ENCODE data around the gene CERS6.

Gene CERS6

DNA sequence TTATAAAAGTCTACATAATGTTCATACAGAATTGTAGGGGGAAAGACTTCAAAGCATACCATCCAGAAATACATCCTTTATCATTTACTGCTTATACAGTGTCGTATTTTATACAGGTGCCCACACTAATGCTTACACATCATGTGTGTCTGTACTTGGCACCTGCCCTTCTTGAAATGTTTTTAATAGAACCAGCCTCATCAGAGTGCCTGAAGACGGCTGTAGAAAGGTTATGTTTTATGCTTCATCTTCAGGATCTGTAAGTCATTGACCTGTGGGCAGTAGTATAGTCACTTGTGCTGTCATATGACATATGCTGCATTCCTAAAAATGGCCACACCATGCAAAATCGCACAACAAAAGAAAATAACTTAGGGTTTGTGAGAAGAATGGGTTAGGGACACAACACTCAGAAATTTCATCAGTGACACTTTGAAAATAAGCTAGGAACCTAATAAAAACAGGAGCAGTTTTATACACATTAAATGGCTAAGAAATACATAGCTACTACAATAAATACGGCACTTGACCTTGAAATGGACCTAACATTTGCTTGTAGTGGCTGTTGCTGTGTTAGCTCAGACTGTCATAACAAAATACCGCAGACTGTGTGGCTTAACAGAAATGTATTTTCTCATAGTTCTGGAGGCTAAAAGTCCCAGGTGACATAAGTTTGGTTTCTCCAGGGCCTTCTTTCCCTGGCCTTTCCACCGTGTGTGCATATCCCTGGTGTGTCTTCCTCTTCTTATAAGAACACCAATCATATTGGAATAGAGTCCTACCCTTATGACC, 112.6 kb downstream of the CERS6 start:
- no peak for DNase-seq (ENCODE audit: low read depth in 2 of 2)

DNA sequence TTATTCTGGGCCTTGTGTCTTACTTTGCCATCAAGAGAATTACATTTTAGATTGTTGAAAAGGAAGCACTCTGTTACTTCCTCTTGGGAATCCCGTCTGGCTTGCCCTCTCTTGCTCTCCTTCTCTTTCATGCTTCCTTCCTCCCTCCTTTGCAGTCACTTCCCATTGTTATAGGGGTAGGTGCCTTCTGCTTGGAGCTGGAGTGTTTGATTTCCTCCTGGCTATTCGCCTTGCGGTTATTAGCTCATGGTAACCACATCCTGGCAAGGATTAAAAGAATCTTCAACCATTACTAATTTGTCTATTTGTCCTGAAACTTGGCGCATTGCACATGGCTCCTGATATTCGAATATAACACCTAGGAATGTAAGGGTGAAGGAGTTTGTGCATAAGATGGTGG, 115.0 kb downstream of the CERS6 start:
- DNase-seq (ENCODE audit: low read depth in 2 of 2) = no peak

DNA sequence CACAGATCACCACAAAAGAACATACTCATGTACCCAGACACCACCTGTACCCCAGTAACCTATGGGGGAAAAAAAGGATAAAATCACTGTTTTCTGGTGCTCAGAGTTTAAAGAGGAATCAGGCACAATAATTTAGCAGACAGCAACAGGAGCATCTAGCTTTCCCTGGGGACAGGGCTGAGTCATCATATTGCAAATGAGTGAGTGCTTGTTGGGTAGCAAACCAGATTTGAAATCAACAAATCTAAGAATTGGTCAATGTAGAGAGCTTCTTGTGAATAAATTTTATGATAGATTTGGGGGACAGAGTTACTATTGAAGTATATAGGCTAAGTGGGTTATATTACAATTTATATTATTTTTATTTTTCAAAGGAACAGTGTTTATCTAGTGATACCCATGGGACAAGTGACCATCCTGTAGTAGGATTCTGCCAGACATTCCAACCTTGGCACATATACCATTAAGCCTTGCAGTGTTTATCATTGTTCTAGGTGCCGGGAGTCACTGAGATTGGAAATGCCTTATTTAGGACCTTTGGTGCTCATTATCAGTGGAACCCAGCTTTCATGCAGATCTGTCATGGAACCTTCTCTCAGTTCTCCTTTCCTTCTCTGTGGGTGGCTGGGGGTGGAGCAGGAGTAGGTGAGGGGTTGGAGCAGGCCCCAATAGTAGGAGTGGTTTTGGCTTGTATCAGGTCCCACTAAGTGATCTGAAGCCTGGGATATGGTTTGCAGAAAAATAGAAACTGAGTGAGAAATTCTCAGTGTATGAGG, 117.2 kb downstream of the CERS6 start:
- no peak for DNase-seq (ENCODE audit: low read depth in 2 of 2)

DNA sequence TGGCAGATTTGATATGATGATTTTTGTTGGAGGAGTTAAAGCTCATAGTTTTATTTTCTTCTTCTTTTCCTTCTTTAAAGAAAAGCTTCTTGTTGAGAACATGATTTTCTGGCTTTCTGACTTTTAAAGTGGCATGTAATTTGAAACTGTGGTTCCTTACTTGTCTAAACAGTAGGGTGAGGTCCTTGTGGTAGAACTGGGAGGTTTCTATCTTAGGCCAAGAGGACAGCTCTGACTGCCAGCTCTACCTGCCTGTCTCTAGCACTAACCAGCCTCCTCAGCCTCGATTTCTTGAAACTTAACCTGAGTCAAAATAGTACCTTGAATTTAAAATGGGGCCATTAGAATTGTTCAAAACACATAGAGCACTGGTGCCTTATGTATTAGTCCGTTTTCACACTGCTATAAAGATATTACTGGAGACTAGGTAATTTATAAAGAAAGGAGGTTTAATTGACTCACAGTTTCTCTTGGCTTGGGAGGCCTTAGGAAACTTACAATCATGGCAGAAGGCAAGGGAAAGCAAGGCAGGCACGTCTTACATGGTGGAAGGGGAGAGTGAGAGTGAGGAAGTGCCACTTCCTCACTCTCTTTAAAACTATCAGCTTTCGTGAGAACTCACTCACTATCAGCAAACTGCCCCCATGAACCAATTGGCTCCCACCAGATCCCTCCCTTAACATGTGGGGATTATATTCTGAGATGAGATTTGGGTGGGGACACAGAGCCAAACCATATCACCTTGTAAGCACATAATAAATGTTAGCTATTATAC, 119.0 kb downstream of the CERS6 start:
- DNase-seq (ENCODE audit: low read depth in 2 of 2) = no peak

DNA sequence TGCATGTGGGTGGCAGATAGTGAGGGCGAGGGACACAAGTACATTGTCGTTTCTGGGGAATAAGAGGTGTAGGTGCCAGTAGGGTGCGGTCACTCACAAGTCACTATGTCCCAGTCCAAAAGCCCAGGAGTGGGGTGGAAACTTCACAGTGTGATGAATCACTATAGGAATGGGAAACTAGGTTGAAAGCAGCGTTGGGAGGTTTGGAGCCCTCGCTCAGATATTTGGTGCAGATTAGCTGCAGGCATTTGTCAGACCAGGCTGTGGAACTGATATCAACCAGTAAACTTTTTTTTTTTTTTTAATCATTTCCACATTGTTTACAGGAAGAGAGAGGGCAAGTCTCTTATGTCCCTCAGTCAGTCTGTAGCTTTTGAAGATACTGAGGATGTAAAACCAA, 121.8 kb downstream of the CERS6 start:
- DNase-seq (ENCODE audit: low read depth in 2 of 2) = no peak

DNA sequence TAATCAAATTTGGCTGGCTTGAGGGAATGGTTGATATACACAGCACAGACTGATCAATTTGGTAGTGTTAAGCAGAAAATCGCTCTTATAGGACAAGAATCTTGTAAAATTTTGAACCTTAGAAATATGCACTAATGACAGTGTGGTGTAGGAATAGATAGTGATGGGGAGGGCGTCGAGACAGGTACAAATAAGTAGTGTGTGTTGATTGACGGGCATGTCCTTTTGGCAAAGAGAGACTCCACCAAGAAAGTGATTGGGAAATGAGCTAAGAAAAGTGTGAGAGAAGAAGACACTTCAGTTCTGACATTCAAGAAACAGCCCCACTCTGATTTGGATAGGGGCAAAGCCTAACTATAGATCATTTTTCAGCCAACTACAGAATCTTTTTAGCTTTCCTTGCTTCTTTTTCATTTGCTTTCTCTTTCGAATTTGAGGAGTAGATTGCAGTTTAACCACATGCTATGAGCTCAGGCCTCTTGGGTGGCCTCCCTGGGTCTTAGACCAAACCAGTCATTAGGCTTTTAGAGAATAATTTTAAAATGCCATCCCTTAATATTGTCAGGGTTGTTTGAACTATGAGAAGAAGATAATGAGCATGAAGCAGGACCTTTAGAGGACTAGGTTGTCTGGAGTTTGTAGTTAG, 127.1 kb downstream of the CERS6 start:
- DNase-seq (ENCODE audit: low read depth in 2 of 2) = no peak

DNA sequence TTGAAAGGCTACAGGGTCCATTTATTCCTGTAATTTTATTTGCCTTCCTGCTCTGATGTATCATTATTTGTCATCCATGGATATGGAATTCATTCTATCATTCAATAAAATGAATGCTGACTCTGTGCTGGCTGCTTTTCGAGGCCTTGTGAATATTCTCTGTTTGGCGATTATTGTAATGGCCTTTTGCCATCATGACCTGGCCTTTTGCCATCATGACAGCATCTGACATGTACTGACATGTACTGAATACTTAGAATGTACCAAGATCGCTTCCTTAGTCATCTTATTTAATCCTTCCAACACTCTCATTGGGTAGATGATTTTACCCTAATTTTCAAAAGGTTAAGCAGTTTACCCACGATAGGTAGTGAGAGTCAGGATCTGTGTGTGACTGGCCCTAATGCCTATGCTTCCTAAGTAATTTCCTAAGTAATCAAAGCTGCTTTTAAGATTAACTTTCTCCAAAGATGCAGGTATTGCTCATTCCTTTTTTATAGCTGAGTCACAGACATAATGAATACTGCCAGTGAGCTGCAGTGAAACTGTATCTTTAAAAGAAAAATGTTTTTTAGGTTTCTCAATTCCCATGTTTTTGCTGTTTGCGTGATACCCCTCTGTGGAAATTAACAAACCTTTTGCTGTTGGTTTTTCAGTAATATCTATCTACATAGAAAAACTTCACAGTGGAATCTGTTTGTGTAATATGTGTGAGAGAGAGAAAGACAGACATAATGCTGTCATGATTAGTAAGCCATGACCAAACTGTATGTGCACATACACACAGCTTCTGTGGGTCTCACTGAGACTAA, 127.8 kb downstream of the CERS6 start:
- DNase-seq (ENCODE audit: low read depth in 2 of 2) = no peak

DNA sequence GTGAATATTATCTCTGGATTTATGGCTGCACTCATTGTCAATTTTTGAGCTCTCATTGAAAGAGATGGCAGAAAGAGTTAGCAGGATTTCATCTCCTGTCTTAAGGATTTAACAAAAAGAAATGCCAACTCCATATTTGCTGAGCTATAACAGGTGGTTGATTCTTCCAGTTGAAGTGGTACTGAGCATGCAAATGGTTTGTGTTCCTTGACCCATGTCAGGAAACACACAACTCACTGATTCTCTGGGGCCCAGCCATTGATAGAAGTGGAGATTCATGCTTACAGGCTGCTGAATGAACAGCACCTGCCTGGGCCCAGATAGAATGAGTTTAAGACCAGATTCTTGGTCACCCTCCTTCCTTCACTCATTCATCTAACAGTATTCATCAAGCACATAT, 128.8 kb downstream of the CERS6 start:
- no peak for DNase-seq (ENCODE audit: low read depth in 2 of 2)

DNA sequence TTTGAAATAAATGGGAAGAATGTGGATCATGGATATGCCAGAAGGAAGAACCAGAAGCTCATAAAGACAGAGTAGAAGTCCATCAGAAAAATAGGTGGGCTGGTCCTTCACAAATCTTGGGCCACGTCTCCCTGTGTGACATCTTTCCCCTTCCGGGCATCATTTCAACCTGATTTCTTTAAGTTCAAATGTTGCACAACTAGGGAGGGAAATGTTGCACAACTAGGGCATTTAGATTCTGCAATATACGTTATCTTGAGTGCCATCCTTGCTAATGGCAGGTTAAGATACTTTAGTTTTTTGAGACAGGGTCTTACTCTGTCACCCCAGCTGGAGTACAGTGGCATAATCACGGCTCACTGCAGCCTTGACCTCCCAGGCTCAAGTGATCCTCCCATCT, 129.6 kb downstream of the CERS6 start:
- no peak for DNase-seq (ENCODE audit: low read depth in 2 of 2)

DNA sequence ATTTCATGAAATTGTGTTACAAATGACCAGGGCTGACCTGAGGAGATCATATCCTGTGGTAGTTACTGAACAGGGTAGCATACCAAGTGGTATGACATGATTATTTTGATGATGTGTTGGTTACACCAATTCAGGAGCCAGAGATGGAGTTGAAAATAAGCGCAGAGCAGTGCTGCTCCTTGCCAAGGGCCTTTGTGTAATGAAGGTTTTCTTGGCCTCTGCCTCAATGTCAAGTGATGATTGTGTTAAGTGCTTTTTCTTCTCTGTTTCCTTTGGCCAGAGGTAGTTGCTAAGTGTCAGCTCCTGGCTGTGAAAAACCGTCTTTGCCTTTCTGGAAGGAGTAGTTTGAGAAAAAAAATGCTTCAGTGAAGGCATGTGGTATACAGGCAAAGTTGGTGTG, 131.2 kb downstream of the CERS6 start:
- DNase-seq (ENCODE audit: low read depth in 2 of 2) = no peak

DNA sequence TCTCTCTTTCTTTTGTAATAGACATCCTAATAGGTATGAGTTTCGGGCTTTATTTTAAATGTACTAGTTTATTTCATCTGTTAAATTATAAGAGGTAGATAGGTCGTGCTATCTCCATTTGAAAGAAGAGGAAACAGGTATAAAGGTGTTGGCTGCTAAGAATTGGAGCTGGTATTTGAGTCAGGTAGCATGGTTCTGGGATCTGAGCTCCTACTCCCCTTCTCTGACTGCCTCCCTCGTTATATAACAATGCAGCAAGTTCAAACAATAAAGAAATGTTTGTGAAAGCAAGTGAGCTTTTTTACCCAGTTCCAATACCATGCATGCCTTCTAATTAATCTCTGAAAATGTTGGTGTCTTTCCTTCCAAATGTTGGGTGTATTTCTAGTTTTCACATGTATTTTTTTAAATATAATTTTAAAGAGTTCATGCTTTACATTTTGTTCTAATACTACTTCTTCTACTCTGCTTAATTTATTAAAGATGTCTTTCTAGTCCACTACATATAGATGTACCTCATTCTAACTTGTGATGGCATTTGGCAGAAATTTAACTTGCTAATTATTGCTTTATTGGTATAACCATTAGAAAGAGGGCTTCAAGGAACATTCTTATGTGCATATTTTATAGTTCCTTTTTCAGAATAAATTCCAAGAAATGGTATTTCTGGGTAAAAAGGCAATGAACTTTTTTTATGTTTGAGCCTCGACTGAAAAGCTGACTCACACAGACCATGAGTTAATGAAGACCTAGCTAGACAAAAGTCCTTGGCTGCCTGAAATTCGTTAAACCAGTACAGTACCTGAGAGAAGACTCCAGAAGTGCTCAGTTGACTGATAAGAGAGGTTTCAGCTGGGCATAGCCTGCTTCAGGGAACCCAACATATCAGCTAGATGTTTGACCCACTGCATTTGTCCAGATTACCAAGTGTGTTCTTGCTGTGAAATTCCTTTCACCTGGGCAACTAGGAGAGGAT, 133.5 kb downstream of the CERS6 start:
- DNase-seq (ENCODE audit: low read depth in 2 of 2) = no peak

DNA sequence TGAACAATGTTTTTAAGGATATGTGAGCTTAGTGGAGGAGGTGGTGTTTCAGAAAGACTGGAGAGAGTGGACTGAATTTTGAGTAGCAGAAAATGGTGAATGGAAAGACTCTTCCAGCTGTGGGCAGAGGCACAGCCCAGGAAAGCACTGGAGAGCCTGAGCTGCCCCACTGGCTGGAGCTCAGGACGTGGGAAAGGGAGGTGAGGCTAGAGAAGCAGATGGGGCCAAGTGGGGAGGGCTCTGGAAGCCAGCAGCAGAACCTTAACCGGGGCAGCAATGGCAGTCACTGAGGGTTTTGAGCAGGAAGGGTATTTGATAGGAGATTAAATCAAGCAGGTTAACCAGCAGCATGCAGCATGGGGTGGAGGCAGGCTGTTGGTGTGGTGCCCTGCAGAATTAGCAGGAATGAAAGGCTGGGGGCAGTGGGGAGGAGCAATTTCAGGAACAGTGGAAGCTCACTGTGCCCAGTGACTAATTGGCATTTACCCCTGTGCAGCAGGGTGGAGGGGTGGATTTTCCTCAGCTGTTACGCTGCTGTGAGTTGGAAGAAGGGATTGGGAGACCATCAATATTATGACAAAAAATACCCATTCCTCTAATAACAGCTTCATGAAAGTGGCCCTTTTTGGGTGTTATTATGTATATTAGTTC, 136.2 kb downstream of the CERS6 start:
- no peak for DNase-seq (ENCODE audit: low read depth in 2 of 2)

DNA sequence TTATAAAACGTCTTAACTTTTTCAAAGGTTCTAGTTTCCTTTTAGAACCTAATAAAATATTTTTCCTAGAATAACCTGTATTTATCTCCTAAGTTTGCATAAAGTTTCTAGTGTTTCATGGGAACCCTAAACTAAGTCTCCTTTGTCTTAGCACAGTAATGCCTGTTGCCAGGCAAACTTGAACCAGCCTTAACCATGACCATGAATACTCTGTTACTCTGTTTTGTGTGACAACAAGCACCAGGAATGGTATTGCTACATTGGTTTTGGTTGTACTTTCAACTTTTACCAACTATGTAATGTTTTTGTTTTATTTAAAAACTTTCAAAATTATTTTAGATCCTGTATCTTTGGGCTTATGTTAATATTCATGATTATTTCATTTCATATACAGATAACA, 137.6 kb downstream of the CERS6 start:
- no peak for DNase-seq (ENCODE audit: low read depth in 2 of 2)

DNA sequence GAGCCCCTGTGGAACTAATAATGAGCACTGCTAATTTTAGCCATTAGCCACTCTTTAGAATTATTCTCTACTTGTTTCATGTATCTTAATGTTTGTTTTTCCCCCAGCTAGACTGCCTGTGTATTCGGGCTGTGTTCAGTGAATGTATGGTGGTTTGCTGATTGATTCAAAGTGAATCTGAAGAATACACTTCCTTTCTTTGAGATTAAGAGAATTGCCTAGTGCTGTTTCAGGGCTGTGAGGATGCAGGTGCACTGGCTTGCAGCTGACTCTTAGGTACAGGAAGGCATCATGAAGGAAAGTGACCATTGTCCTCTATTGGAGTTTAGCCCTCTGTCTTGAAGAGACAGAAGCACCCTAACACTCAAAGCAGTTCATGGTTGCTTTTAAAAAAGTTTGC, 138.7 kb downstream of the CERS6 start:
- no peak for DNase-seq (ENCODE audit: low read depth in 2 of 2)

DNA sequence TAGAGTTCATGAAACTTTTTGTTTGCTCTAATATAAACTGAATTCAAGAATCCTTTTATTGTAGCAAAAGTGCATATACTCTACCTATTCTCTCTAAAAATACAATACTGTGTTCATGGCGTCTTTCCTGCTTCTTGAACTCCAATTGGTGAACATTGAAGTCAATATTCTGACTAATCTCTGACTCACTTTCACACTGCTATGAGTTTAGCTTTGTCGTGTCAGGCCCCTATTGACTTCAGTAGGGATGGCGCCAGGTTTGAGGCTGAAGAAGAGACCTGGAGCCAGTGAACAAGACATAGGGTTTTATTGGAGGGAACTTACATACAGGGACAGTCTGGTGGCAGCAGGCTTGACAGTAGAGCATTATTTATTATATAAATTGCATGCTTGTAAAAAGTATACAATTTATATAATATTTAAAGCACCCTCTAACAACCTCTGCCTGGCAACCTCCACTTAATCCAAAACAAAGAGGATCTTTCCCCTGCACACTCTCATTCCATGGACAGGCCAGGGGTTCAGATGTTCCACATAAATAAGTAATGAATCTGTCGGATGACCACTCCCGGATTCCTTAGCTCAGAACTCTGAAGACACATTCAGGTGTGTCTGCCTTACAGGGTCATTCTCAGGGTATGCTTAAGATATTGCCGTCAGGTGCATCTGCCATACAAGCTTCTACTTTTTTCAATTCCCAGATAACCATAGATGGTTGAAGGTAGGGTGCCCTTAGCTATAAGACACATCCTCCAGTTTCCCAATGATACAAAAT, 141.0 kb downstream of the CERS6 start:
- no peak for DNase-seq (ENCODE audit: low read depth in 2 of 2)

DNA sequence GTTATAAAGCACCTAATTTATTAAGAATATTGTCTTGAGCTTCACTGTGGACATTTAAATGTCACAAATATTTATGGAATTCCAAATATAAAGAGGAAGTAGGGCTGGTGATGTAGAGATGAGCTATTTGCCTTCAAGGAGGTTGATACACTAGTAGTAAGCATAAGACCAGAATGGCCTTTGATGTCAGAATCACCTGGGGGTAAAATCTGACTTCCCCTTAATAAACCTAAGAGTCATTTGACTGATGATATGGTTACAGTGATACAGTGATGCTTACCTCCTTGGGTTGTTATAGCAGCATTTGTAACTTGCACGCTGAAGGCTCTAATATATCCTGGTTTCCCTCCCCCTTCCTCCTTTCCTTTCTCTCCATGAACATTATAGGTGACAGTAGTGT, 143.7 kb downstream of the CERS6 start:
- no peak for DNase-seq (ENCODE audit: low read depth in 2 of 2)

DNA sequence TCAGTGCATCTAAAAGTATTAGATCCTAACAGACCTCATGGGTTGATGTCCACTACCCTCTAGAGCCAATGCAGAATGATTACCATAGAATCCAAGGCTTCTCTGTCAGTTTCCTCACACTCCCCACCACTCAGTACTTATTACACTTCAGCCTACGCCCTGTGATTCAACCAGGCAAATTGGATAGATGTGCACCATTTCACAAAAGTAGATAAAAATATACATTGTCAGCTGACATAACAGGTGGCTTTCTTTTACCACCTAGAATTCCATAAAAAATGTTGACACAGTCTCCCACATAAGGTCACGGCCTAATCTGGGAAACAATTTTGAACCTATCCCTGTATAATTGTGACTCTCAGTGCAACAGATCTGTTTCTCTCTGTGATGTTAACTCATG, 144.9 kb downstream of the CERS6 start:
- DNase-seq (ENCODE audit: low read depth in 2 of 2) = no peak

DNA sequence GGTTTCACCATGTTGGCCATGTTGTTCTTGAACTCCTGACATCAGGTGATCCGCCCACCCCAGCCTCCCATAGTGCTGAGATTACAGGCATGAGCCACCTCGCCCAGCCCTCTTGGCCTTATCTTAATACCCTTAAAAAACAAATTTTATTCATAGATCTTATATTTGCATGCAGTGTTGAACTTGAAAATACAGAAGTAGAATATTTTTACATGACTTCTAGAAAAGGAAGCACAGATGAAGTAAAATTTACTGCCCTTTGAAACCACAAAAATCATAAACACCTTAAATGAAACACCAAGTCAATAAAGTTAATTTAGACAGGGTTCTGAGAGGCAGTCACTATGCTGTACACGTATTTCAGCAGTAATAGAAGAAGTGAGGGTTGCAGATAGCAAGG, 145.7 kb downstream of the CERS6 start:
- no peak for DNase-seq (ENCODE audit: low read depth in 2 of 2)

DNA sequence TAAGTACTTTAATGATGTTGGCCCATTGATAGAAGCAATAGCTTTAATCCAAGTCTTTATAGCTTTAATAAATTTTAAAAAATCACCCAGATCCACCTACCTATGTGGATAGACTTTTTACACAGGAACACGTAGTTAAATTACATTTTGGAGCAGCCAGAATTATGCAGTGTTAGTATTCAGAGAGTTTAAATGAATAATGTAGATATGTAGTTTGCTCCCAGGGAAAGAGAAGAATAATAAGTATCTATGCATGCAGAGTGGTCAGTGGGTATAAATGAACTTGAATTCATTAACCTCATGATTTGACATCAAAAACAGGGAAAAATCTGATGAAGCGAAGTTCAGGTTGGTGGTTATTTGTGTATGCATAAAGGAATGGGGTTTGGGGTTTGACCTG, 146.3 kb downstream of the CERS6 start:
- DNase-seq (ENCODE audit: low read depth in 2 of 2) = no peak

Measured in activated CD4-positive, alpha-beta T cell treated with anti-CD3 and anti-CD28 coated beads for 24 hours (primary cell).